ENCODE results near the gene ILF3.

ILF3 gene

DNA sequence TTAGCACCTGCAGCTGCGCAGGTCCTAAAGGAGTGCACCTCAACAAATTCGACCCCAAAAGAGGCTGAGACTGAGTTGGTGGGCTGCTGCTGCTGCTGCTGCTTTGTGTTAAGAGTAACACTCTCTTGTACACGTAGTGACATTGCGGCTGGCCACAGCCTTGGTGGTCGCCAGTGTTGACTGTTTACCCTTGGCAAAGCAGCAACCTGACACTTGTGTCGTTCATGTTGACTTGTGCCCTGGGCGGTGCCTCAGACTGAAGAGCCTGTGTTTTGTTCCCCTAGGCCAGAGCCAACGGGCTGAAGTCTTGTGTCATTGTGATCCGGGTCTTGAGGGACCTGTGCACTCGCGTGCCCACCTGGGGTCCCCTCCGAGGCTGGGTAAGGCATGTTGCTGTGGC, 24.7 kb downstream of the ILF3 start:
- DNase-seq = no peak

DNA sequence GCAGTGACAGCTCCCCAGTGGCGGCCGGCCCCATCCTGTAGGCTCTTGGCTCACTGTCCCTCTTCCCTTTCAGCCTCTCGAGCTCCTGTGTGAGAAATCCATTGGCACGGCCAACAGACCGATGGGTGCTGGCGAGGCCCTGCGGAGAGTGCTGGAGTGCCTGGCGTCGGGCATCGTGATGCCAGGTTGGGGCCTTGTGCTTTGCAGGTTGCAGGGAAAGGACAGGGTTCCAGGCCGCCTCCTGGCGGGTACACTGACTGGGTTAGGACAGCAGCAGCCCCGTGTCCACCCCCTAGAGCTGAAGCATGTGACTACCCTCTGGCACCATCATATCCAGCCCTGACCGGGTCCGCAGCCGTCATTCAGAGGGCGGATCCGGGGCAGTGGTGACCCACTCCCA, 25.6 kb downstream of the ILF3 start:
- no peak for DNase-seq

DNA sequence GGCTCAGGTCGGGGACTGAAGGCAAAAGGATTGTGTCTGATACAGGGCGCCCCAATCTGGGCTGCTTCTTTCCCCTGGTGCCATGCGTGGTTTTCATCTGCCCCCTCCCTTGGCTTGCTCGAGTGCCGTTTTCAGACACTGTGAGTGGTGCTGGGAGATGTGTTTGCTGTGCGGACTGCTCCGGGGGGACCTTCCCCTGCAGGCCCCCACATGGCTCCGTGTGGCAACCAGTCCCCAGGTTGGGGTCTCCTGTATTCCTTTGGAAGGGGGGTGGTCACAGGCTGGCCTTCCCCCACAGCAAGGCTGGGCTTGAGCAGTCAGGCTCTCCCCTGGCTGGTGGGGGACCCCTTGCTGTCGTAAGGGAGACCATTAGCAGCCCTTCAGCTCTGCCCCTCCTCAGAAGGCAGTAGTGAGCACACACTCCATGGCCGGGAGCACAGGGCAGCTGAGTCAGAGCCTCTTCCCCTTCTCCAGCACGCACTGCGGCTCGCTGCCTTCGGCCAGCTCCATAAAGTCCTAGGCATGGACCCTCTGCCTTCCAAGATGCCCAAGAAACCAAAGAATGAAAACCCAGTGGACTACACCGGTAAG, 26.5 kb downstream of the ILF3 start:
- DNase-seq = no peak

DNA sequence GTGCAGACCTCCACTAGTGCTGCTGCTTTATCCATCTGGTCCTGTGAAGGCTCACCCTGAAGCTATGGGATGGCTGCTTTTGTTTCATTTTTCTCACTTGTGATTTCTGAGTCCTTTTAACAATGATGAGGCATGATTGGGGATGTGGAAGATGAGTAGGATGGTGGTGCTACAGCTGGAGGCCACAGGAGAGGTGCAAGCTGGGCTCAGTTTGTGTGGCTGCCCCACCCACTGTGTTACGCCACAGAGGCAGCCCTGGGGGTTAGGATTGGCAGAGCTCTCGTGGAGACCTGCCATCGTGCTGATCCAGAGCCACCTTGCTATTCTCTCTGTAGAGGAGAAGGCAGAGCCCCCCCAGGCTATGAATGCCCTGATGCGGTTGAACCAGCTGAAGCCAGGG, 27.5 kb downstream of the ILF3 start:
- no peak for DNase-seq

DNA sequence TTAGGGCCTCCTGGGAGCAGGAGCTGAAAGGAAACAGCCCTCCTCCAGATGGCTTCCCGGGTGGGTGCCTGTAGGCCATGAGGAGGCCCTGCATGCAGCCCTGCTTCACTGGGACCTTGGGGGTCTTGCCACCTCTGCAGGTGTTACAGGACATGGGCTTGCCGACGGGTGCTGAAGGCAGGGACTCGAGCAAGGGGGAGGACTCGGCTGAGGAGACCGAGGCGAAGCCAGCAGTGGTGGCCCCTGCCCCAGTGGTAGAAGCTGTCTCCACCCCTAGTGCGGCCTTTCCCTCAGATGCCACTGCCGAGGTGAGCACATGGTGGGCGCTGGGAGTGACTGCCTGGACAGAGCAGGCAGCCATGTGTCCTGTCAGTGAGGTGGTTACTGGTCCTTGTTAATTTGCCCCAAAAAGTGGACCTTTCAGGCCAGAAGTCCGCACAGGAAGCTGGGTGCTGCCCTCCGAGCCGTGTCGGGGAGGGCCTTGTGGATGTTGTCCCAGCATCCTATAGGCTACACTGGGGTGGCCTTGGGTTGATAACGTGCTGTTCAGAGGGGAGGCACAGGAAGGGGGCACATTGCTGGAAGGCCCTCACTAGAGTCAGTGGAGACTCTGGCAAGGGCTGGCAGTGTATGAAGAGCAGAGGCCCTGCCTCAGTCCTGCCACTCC, 28.4 kb downstream of the ILF3 start:
- DNase-seq = no peak

DNA sequence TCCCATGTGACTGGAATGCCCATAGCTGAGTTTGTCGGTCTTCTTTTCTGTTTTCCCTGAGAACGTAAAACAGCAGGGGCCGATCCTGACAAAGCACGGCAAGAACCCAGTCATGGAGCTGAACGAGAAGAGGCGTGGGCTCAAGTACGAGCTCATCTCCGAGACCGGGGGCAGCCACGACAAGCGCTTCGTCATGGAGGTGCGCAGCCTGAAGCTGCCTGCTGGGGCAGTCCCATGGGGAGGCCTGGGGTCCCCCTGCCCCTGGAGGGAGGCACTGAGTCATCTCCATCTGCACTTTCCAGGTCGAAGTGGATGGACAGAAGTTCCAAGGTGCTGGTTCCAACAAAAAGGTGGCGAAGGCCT, 28.9 kb downstream of the ILF3 start:
- DNase-seq = no peak

DNA sequence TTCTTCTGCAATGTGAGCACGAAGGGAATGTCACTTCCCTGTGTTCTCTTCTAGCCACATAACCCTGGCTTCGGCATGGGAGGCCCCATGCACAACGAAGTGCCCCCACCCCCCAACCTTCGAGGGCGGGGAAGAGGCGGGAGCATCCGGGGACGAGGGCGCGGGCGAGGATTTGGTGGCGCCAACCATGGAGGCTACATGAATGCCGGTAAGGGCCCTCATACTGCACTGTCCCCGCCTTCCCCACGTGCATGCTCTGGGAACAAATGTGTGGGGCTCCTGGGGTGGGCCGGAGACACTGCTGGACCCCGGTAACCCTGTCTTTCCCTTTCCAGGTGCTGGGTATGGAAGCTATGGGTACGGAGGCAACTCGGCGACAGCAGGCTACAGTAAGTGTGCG, 29.4 kb downstream of the ILF3 start:
- DNase-seq = no peak

DNA sequence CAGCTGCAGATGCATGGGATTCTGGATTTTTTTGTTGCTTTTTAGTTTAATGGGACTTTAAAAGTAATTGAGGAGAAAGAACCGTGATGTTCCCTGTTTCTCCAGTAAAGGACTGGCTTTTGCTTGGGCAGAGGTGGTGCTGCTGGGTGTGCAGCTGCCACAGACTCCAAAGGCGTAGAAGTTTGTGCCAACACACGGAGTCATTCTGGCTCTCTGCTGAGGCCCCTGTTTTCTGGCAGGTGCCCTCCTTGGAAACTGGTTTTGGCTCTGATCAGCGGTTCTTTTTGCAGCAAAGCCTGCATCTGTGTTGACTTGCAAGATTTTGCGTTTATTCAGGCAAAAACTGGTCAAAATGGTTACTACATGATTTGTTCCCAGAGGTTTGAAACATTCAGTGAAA, 31.1 kb downstream of the ILF3 start:
- no peak for DNase-seq

DNA sequence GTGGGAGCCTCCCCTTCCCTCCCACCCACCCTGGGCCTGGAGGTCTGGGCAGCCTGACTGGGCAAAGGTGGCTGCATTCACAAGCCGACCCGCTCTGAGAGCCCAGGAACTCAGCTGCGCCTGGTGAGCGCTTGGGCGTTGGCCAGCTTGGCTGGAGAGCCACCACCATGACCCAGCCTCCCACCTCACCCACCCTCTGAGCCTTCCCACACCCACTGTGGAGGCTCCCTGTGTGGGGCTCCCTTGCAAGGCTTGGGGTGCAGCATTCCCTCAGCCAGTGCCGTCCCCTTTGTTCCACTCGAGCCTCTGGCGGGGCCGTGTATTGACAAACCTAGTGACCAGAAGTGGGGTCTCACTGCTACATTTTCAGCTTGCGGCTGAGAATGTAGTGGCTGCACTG, 32.0 kb downstream of the ILF3 start:
- DNase-seq = no peak

DNA sequence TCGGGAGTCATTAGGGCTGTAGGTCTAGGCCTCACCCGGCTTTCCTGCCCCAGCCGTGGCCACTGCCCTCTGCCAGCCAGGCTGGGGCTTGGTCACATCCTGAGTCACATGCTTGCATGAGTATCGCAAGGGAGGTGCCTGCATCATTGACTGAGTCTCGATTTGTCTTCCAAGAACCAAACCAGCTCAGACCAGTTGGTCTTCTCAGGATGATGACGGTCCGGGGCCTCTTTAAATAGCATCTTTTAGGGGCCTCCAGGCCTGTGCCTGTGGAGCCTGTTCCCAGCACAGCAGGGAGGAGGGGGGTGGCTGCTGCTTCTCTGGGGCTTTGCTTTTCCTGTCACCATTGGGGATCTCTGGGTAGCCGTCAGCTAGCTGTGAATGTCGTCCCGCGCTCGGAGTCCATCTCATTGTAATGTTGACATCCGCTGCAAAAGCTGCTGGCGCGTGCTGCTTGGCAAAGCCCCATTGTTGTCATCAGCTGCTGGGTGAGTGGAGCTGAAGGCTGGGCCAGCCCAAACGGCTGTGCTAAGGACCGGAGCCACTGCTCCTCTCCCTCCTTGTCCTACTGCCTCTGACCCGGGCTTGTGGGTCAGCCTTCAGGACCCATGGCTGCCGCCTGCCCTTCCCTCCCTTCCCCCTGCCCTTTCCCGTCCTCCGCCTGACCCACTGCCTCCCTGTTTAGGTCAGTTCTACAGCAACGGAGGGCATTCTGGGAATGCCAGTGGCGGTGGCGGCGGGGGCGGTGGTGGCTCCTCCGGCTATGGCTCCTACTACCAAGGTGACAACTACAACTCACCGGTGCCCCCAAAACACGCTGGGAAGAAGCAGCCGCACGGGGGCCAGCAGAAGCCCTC, 32.7 kb downstream of the ILF3 start:
- DNase-seq = no peak

DNA sequence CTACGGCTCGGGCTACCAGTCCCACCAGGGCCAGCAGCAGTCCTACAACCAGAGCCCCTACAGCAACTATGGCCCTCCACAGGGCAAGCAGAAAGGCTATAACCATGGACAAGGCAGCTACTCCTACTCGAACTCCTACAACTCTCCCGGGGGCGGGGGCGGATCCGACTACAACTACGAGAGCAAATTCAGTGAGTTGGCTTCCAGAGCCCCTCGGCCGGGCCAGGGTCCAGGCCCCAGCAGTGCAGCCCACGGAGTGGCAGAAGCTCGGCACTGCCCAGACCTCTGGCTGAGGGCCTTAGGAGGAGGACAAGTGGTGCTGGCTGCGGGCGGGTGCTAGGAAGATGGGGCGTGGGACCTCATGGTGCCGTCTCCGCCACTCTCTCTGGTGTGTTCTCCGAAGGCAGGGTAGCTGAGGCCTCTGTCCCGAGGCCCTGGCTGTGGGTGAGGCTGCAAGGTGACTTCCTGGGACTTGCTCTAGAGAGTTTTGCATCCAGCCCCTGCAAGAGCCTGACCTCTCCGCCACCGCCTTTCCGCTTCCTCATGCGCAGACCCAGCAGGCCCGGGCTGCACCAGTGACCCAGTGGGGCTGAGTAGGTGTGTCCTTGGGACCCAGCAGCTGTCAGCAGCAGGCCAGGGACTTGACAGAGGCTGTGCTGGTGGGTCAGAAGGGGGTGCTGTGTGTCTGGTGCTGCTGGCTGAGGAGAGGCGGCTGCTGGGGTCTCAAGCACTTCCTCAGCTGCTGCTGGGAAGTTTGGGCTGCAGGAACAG, 33.6 kb downstream of the ILF3 start:
- no peak for DNase-seq

DNA sequence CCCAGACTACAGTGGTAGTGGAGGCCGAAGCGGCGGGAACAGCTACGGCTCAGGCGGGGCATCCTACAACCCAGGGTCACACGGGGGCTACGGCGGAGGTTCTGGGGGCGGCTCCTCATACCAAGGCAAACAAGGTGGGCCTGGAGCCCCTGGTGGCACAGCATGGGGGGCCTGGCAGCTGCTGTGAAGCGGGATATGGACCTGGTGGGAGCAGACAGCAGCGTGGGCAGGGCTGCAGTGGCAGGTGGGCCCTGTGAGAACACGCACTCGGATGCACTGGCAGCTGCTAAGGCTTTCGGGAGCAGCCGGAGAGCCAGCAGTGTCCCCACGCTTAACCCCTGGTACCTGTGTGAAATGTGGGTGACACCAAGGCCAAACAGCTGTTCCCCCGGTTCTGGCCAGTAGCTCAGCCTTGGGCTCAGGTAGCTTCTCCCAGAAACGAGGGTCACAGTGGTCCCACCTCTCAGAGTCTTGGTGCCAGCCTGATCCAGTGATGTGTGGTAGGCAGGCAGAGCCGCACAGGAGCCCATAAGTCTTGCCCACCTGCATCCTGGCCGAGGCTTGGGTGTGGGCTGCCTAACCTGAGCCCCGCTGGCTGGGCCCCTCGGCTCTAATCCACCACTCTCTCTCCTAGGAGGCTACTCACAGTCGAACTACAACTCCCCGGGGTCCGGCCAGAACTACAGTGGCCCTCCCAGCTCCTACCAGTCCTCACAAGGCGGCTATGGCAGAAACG, 34.6 kb downstream of the ILF3 start:
- no peak for DNase-seq

DNA sequence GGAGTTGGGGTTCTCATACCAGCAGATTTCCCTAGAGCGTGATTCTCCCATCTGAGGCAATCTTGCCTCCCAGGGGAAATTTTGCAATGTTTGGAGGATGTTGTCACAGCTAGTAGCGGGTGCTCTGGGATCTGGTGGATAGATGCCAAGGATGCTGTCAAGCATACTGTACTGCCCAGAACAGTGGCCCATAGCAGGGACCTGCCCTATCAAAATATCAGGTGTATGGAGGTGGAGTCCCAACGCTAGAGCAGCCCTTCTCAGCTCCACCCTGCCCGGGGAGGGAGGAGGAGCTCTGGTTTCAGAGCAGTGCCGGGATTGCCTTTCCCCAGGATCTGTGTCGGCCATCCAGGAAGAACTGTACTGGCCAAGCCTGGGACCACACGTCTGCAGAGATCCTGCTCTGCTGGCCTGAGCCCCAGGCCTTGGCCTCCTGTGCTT, 36.2 kb downstream of the ILF3 start:
- no peak for DNase-seq

DNA sequence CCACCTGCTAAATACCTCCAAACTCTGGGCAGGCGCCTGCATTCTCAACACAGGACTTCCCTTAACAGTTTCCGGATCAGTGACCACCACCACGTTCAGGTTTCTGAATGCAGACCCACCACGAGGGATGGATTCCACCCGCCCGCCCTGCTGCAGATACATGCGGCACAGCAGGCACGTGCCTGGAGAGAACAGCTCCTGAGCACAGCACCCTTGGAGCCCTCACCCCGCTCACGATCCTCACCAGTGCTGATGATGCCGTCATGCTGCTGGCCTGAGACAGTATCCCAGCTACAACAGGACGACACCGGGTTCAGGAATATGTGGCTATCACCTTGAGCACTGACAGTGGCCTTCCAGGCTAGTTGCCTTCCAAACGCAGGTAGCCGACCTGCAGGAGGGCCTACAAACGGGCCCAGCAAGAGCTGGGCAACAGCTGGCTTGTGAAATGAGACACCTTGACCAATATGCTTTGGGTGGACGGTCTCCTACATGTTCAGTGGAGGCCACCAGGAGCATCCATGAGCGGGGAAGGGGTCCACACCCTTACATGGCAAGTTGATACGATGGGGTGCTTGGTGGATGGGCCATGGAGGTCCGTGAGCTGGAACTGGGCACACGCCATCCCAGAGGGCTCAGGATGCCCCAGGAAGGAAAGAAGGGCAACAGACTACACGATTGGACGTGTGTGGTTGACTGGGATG, 37.2 kb downstream of the ILF3 start:
- DNase-seq = no peak

DNA sequence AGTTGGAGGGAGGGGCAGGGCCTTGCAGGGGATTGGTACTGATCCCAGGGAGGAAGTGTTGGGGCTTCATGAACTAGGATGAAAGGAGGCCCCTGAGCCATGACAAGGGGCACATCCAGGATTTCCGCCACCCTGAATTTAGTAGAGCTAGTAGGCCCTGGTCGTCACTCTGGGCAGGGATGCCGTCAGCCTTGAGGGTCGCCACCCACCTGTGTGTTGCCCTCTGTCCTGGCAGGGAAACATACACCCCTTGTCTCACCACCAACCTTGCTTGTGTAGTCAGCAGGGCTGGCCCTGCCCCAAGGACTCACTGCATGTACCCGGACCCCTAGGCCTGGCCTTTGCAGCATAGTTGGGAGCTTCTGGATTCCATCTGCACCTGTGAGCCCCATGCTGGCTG, 37.7 kb downstream of the ILF3 start:
- DNase-seq = no peak

DNA sequence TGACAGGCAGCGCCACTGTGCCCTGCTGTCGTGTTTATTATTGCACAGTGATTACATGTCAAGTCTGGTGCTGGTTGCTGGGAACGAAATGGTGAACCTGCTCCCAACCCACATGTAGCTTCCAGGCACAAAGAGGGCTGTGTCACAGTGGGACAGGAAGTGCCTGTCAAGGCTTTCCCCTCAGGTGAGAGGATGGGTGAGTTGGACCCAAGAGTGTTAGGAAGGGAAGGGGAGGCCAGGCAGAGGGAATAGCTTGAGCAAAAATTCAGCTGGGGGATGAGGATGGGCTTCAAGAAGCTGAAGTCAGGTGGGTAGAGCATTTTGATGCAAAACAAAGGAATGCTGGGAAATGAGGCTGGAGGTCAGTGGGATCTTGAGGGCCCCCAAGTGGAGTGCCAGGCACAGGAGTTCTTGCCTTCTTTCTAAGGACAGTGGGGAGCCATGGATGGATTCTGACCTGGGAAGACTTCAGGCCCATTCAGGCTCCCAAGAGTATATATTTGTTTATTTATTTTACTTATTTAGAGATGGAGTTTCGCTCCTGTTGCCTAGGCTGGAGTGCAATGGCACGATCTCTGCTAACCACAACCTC, 38.6 kb downstream of the ILF3 start:
- DNase-seq = no peak

DNA sequence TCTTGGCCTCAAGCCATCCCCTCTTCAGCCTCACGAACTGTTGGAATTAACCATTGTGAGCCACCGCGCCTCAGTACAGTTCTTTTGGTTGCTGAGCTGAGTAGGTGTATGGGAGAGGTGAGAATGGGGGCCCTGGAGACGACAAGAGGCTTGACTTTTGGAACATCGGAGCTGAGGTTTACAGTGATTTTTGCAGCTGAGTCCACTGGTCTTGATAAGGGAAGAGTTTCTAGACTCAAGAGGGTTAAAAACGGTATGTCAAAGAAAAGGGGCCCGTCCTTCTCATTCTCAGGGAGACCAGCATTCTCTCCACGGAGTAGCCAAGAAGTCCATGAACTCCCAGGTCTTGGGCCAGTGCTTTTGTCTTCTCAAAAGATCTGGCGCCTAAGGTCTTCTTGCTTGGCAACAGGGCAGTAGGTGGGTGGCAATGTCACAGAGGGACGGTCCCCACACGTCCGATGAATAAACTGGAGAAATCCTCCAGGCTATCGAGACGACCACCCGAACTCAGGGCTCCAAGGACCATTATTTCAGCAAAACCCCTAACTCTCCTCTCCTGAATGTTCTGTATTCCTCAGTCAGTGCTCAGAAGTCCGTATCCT, 40.7 kb downstream of the ILF3 start:
- no peak for DNase-seq

DNA sequence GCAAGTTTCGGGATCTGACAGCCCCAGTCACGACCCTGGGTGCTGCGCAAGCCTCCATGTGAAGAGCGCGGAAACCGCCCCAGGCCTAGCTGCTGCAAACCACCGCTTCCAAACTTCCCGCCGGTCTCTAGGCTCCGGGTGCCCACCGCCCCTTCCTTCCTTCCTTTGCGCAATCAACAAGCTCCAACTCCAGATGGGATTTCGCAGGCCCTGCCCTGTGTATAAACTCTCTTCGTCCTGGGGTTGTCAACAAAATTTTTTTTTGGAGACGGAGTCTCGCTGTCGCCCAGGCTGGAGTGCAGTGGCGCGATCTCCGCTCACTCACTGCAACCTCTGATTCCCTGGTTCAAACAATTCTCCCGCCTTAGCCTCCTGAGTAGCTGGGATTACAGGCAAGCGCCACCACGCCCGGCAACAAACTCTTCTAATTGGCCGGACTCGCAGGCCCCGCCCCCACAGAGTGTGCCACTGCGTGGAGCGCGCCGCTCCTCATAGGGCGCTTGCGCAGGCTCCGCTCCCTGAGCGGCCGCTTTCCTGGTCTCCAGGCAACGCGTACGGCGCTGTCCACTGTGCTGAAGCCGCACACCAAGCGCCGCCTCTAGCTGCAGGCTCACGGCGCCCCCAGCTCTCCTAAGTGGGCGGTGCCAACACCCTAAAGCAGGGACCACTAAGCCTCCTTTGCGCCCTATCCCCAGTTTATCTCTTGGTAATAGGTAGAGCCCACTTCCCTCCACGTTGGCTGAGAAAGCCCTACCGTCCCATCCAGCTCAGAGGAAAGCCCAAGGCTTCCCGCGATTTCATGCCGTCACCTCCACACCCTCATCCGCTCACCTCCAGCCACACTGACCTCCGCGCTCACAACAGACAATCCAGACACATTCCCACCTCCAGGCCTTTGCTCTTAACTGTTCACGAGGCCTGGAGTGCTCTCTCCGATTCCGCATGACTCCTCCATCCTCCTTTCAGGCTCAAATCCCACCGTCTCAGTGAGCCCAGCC, 41.6 kb downstream of the ILF3 start:
- peak; percentile 79 for DNase-seq

DNA sequence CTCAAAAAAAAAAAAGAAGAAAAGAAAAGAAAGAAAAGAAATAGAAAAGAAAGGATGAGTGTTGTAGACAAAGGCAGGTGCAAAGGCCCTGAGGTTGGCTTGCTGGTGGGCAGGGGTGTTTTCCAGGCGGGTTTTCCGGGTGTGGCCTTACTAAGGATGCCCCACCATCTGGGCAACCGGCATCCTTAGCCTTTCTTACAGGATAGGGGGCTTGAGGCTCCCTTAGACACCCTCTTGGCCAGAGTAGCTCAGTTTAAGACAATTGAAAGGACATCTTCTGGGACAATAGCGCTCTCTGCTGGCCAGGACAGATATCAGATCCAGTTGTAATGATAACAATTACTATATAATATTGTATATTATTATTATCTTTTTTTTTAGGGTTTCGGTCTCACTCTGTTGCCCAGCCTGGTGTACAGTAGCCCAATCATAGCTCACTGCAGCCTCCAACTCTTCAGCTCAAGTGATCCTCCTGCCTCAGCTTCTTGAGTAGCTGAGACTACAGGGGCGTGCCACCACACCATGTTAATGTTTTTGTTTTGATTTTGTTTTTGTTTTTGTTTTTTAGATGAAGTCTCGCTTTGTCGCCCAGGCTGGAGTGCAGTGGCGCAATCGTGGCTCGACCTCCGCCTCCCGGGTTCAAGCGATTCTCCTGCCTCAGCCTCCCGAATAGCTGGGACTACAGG, 45.6 kb downstream of the ILF3 start:
- peak; percentile 64 for DNase-seq
